SHP77 treated with DMSO at 0.1 percent for 48 hours (cell line): ENCODE data around the gene PDZD7.
"Not testable (repeated sequence)": the region's sequence is repeated elsewhere in the genome, so short reads cannot be mapped to it uniquely, and the experiment has no call there.

ENCODE experiments used
- DNase-seq: peaks from one replicate; lab custom pipeline; 2025; lab: John Stamatoyannopoulos, UW

PDZD7 gene

DNA sequence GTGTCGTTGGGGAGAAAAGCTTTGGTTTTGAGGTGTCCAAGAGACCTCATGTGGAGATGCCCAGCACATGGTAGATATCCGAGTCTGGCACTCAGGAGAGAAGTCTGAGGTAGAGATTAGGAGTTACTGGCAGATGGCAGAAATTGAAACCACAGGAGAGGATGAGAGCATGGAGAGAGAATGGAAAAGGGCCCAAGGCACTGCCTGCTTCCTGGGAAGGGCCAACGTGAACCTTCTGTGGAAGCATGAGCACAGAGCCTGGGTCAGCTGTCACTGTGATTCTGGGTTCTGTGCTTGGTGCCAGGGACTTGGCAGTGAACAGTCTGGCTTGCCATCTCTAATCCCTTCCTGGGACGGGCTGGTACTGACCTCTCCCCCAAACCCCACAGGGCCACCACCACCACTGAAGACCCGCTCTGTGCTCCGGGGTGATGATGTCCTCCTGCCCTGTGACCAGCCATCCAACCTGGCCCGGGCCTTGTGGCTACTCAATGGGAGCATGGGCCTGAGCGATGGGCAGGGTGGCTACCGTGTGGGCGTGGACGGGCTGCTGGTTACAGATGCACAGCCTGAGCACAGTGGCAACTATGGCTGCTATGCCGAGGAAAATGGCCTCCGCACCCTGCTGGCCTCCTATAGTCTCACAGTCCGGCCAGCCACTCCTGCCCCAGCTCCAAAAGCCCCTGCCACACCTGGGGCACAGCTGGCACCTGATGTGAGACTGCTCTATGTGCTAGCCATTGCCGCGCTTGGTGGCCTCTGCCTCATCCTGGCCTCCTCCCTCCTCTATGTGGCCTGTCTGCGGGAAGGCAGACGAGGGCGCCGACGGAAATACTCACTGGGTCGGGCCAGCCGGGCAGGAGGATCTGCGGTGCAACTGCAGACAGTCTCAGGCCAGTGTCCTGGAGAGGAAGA is 47.8 kb downstream of the PDZD7 start:
- DNase-seq: no peak

DNA sequence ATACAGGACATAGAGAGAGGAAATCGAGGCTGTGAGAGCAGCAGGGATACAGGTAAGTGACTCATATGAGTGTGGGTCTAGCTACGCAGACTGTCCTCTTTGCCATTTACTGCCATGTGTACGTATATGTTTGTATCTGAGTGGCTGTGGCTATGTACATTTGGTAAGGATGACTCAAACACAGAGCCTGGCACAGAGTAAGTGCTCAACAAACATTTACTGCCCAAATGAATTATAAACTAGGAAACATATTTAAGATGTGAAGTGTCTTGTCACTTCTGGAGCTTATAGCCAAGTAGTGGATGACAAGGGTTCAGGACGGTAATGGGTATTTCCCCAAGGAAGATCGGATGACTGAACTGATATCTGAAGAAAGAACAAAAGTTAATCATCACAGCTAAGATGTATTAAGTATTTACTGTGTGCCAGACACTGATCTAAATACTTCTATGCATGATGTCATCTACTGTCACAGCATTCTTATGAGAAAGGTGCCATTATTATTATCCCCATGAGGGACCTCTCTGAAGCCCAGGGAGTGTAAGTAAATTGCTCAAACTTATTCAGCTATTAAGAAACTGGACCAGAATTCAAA is 49.7 kb downstream of the PDZD7 start:
- DNase-seq: no peak

DNA sequence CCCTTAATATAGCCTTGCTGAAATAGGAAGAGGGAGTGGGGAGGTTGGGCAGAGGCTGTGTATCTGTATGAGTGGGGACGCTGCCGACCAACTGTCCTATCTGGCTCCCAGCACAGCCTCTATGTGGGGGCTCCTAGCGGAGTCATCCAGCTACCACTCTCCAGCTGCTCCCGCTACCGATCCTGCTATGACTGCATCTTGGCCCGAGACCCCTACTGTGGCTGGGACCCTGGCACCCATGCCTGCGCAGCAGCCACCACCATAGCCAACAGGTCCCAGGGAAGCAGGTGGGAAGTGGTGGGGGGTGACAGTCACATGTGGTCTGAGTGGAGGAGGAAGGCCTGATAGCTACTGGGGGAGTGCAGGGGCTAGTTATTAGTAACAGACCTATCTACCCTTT is 50.2 kb downstream of the PDZD7 start:
- DNase-seq: no peak

DNA sequence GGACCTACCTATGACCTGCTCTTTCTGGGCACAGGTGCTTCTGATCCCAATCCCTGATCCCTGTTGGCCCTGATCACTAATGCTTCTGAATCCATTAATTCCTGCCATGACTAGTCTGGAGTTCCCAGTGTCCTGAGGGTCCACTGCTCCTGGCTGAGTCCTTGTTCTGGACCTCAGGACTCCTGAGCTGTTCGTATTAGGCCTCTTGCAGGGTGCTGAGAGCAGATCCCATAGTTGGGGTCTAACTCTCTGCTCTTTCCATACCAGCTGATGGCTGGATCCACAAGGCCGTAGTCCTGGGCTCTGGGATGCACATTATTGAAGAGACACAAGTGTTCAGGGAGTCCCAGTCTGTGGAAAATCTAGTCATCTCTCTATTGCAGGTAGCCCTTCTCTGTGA is 50.6 kb downstream of the PDZD7 start:
- DNase-seq: no peak

DNA sequence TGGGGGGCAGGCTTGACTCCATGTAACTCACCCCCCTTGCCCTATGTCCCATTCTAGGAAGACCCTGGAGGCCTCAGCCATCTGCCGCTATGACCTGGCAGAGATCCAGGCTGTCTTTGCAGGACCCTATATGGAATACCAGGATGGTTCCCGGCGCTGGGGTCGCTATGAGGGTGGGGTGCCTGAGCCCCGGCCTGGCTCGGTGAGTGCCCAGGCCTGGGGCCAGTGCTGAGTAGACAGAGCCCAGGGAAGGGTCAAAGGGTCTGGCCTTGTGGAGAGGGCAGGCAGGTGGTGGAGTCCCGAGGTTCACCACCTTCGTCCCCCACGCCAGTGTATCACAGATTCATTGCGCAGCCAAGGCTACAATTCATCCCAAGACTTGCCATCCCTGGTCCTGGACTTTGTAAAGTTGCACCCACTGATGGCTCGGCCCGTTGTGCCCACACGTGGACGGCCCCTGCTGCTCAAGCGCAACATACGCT is 51.1 kb downstream of the PDZD7 start:
- DNase-seq: no peak

DNA sequence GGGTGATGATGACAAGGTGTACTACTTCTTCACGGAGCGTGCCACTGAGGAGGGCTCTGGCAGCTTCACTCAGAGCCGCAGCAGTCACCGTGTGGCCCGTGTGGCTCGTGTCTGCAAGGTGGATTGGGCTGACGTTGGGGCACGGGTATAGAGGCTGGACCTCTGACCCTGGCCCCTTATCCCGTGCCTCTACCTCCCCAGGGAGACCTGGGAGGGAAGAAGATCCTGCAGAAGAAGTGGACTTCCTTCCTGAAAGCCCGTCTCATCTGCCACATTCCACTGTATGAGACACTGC is 52.1 kb downstream of the PDZD7 start:
- no peak for DNase-seq

DNA sequence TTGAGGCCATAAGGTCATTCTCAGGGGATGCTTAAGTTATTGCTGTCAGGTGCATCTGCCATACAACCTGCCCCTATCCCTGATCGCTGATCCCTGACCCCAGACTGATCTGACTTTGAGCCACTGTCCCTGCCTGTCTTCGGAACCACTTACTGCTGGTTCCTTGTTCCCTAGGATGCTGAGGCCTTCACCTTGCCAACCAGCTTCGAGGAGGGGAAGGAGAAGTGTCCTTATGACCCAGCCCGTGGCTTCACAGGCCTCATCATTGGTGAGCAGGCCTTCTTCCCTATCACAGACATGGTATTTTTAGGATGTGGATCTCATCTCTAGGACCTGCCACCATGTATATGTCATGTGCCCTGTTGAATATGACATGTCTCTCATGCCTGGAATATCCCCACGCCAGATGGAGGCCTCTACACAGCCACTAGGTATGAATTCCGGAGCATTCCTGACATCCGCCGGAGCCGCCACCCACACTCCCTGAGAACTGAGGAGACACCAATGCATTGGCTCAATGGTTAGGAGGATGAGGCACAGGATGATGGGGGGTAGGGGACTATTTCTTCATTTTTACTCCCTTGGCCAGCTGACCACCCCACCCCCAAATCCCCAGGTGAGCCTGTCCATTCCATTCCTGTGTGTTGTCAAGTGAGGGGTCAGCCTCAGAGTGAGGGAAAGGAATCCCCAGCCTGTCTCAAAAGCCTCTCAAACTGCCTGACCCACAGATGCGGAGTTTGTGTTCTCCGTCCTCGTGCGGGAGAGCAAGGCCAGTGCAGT is 52.6 kb downstream of the PDZD7 start:
- no peak for DNase-seq

DNA sequence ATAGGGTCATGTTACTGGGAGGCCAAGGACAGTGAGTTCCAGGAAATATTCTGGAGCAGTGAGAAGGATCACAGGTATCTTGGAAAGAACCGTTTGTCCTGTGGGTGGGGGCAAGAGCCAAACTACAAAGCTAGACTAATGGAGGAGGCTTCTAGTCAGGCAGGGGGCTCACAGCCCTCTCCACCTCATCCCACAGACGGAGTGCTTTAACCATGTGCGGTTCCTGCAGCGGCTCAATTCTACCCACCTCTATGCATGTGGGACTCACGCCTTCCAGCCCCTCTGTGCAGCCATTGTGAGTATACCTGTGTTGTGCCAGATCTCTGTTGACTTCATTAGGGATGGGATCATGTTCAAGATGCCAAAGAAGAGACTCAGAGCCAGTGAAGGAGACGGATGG is 53.5 kb downstream of the PDZD7 start:
- no peak for DNase-seq

DNA sequence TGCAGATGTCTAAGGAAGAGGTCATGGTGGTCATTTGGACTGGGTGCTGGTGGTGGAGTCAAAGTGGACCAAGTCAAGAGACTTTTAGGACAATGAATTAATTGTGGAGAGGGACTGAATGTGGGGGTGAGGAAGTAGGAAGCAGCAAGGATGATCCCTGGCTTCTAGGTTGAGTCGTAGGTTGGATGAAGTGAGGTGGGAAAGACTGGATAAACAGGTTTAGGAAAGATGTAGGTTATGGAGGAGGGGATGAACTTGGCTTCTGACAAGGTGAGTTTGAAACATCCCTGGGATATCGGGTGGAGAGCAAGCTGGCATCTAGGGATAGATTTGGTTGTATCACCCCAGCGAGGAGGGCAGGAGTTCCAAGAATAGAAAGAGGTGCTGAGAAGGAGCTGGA is 54.0 kb downstream of the PDZD7 start:
- no peak for DNase-seq

DNA sequence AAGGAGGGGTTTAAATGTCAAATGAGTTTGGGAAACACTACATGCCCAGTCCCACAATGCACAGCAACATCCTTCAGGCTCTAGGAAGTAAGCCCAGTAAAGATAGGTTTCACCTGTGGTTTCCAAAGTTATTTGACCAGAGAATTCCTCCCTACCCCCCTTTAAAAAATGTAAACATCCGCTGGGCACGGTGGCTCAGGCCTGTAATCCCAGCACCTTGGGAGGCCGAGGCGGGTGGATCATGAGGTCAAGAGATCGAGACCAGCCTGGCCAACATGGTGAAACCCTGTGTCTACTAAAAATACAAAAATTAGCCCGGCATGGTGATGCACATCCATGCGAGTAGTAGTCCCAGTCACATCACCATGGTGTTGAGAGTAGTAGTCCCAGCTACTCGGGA is 55.5 kb downstream of the PDZD7 start:
- not testable (repeated sequence) for DNase-seq

DNA sequence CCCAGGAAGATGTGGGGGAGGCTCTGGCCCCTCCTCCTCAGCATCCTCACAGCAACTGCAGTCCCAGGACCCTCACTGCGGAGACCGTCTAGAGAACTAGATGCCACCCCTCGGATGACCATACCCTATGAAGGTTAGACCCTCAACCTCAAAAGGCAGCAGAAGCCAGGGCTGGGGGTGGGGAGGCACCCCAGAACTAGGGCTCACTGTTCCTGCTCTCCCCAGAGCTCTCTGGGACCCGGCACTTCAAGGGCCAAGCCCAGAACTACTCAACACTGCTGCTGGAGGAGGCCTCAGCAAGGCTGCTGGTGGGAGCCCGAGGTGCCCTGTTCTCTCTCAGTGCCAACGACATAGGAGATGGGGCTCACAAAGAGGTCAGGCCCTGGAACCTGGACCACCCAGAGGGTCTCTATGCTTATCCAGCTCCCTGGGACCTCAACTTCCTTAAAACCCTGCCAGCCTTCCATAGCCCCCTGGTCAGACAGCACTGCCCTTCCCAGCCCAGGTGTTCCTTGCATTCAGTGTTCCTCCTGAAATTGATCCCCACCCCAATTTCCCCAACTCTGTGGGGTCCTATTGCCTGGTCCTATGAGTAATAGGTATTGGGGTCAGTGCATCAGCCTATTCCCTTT is 57.9 kb downstream of the PDZD7 start:
- no peak for DNase-seq

DNA sequence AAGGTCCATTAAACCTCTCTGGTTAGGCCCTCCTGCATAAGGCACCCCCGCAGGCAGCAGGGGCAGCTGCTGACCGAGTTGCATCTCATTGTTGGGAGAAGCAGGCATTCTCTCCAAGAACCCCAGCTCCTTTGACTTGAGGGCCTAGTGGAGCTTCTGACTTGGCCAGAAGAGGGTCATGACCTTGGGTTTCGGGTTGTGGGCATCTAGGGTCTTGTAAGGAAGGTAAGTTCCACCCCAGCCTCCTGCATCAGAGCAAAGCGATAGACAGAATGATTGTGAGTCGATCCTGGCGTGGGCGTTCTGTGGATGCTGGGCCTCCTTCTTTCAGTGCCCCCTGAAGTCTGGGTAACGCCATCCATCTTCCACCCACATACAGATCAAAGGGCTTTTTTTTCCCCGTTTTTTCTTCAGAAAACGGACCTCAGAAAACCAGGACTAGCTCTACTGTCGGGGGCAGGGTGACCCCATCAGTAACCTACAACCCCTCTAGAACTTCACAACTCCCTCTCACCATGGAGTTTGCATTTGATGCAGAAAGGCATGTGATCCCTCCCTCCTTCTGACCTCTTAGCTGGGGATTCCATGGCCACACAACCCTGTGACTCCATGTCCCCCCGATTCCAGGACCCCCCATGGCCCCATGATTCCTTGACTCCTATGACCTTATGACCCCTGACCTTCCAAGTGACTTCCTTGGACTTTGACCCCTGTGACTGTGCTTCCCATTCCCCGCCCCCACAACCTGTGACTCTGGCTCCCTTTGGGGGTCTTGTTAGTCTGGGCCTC is 58.6 kb downstream of the PDZD7 start:
- no peak for DNase-seq

DNA sequence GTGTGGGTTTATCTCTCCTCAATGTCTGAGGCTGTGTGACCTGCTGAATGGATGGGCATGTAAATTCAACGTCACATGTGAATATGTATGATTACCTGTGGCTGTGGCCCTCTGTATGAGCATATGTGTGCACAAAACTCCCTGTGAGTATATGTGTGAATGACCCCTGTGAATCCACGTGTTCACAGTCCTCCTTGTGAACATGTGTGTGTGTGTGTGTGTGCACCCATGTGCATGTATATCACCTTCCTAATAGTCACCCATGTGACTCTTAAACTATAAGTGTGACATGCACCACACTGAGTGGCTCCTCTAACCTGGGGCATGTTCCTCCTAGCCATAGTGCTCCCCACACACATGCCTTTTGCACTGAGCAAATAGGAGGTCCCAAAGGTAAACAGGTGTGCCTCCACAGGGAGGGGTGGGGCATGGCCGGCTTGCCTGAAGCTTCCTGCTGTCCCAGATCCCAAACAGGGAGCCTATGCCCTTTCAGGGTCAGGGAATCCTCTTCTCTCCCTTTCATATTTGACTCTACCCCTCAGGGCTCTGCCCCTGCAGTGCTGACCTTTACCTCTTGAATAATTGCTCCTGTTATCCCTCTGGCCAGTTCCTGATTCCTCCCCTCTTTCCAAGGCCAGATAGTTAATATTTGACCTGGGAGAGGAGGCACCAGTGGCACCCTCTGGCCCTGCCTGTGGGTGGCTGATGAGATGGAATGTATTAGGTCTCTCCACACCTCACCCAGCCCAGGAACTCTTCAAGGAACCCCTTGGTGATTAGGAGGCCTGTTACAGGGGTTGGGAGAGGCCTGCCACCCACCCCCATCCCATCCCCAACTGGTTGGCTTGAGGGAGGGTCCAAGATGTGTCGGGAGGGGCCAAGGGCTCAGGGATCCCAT is 59.8 kb downstream of the PDZD7 start:
- no peak for DNase-seq

DNA sequence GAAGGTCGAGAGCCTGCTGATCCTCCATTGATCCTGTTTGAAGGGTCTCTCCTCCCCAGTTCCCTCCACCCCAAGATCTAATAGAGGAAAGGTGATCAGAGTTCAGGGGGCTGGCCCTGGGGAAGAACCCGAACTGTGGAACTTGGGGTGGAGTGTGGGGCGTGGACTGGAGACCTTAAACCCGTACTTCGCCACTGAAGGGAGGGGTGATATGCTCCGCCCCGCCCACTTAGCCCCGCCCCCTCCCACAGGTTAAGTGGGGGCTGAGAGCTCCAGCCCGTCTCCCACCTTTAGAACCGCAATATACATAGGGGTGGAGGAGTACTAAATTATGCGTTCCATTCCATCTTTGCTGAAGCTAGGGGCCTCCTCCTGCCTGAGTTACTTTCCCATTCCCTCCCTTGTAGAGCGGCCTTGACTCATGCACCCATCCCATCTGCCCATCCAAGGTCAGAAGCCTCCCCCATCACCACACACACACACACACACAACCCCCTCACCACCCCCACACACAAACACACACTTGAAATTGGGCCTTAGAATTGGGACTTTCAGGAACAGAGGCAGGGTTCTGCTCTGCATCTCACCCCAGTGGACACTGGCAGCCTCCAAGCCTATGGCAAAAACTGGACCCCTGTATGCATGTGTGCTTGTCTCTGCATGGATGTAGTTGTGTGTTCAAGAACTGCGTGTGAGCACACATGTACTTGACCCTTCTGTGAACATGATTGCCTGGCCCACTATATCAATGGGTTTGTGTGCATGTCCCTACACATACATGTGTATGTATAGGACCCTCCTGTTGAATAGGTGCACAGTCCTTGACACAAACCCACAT is 60.6 kb downstream of the PDZD7 start:
- no peak for DNase-seq

DNA sequence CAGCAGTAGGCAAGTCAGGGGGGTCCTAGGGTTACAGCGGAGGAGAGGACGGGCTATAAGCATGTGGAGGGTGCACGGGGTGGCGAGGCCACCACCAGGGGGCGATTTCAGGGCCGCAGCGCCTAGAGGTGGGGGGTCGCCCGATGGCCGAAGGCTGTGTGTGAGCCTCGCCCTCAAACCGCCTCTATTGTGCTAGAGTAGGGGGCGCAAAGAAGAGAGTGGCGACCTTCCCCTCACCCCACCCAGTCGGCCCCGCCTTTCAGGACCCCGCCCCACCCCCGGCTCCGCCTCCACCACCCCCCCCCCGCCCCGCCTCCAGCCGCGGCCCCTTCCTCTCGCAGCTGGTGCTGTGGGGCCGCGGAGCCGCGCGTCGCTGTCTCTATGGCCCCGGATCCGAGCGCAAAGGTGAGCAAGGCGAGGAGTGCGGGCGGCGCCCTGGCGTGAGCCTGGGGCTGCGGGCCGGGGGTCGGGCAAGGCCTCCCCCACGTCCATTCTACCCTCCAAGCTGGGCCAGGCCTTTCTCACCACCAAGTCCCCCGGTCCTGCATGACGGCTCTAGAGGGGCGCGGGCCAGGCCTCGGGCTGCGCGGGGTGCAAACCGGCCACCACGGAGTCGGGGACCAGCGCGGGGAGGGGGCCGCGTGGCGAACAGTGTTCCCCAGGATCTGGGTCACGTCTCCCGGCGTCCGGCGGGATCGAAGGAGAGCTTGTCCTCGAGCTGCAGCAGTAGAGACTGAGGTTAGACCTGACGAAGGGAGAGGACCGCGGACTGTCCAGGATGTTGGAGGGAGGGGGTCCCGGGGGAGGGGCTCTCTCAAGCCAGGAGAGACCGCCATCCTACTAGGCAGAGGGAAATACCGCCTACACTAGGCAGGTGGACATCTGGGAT is 61.5 kb downstream of the PDZD7 start, which contains the start of gene SEMA4G:
Gene SEMA4G, plus strand, starts transcription at position 318 of the 889 bp plus-strand sequence. CDS start 3,409 bp downstream, outside the sequence.
- no peak for DNase-seq

DNA sequence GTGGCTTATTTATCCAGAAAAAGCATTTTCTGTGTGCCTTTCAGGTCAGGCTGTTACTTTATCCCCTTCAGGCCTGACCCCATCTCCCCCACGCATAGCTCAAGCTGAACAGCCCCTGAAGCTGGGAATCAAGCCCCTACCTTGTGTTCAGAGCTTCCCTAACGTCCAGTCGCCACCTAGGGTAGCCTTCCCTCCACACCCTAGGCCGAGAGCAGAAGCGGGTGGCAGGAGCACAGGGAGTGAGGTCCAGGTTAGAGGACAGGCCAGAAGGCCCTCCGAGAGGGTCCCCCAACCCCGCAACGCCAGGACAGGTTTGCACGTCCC is 62.1 kb downstream of the PDZD7 start:
- DNase-seq: no peak

DNA sequence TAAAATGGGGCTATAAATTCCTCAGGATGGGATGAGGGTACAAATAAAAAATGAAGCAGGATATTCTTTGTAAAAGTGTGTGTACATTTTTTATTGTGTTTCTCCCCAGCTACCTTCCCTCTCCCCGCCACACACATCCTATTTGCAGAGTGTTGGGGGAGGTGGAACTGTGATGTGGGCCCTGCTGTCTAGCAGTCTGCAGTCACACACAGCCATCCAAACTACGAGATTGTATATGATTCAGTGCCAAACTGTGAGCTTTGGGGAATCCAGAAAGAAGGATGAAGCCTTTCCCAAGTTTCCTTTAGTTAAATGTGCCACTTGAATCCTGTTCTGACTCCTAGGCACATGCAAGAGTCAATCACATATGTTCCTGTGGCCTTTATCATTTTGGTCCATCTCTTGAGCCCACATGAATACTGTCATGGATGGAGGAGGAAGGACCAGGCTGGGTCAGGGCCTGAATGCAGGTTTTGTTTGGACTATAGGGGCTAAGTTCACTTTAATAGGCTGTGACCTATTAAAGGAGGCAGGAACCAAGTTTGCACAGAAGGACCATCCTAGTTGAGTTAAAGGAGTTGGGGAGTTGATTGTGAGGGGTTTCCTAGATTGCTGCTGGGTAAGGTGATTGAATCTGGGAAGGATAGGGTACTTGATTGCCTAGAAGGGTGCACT is 62.7 kb downstream of the PDZD7 start:
- DNase-seq: no peak

DNA sequence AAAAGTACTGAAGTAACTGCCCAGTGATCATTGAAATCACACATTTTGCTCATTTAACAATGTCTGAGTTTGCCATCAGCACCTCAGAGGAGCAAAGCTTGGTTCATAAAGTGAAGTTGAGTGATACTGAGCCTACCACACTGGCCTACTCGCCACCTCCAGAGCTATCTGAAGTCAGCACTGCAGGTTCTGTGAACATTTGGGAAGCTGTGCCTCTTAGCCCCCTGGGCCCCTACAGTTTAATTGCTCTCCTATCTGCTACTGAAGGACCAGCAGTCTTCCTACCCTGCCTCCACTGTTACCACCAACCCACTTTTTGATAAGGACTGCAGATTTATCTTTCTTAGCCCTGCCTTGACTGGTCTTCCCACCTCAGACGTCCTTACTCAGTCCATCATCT is 63.6 kb downstream of the PDZD7 start:
- no peak for DNase-seq
